CD4-positive, alpha-beta memory T cell (primary cell): ENCODE measurements around the gene FAM3A. TPM values are rescaled to one million over a fixed set of nuclear protein-coding genes. Genes with fewer than 3 reads are reported as not detected.

Experiments
- CTCF ChIA-PET: fragments of 350-600 bp; sonication (Branson Sonifier 250); formaldehyde crosslinking; loops from one replicate; lab custom pipeline; 2021; ENCODE audit warnings: inconsistent platforms; ENCODE audit not compliant: partially characterized antibody; lab: Charles Lee
- POLR2A ChIA-PET: fragments of 350-600 bp; sonication (Branson Sonifier 250); formaldehyde crosslinking; loops from one replicate; lab custom pipeline; 2021; ENCODE audit not compliant: partially characterized antibody; lab: Charles Lee
- DNase-seq, 5 donors: peaks; one replicate each; pipeline versions ENCODE4 v3.0.0 to v3.0.0-alpha.2; 2020 to 2022; ENCODE audit warnings: mixed read lengths in 1 of 5
- H3K27ac ChIP-seq: one replicate; pipeline ENCODE4 v1.7.0; 2013; ENCODE audit warnings: low read depth, low read length
- H3K27me3 ChIP-seq: 2 replicates; pipeline ENCODE4 v1.7.0; 2013; ENCODE audit warnings: mild to moderate bottlenecking, low read length, moderate library complexity; ENCODE audit not compliant: insufficient read depth
- H3K36me3 ChIP-seq: 2 replicates; pipeline ENCODE4 v1.7.0; 2013; ENCODE audit warnings: mild to moderate bottlenecking, low read length, moderate library complexity; ENCODE audit not compliant: insufficient read depth
- H3K4me1 ChIP-seq: 2 replicates; pipeline ENCODE4 v1.7.0; 2013; ENCODE audit warnings: mild to moderate bottlenecking, low read length, moderate library complexity; ENCODE audit not compliant: insufficient read depth
- H3K4me3 ChIP-seq, 2 donors: one replicate each; pipeline ENCODE4 v1.7.0; 2013; ENCODE audit warnings: low read length in 2 of 2, mild to moderate bottlenecking in 1 of 2
- H3K9me3 ChIP-seq, 2 donors: one replicate each; pipeline ENCODE4 v1.7.0; 2013; ENCODE audit warnings: low read length in 2 of 2, control low read depth in 1 of 2; ENCODE audit not compliant: control insufficient read depth in 1 of 2
- H3K27ac Mint-ChIP-seq, 7 donors: one replicate each; pipeline ENCODE4 v1.8.0; 2020 to 2021; ENCODE audit warnings: mixed read lengths in 7 of 7, mild to moderate bottlenecking in 6 of 7, inconsistent platforms in 3 of 7, moderate library complexity in 3 of 7
- H3K27me3 Mint-ChIP-seq, 2 donors: one replicate each; pipeline ENCODE4 v1.8.0; 2020 to 2021; ENCODE audit warnings: mixed read lengths in 2 of 2
- H3K36me3 Mint-ChIP-seq, 2 donors: one replicate each; pipeline ENCODE4 v1.8.0; 2020 to 2021; ENCODE audit warnings: mixed read lengths in 2 of 2, inconsistent platforms in 1 of 2, mild to moderate bottlenecking in 1 of 2
- H3K4me1 Mint-ChIP-seq, 4 donors: one replicate each; pipeline ENCODE4 v1.8.0; 2020 to 2021; ENCODE audit warnings: mixed read lengths in 4 of 4, mild to moderate bottlenecking in 1 of 4
- H3K4me3 Mint-ChIP-seq, 8 donors: one replicate each; pipeline ENCODE4 v1.8.0; 2020 to 2021; ENCODE audit warnings: mixed read lengths in 8 of 8, mild to moderate bottlenecking in 7 of 8, moderate library complexity in 6 of 8, inconsistent platforms in 3 of 8
- H3K9me3 Mint-ChIP-seq, 8 donors: one replicate each; pipeline ENCODE4 v1.8.0; 2020 to 2021; ENCODE audit warnings: mixed read lengths in 8 of 8, mild to moderate bottlenecking in 5 of 8, inconsistent platforms in 3 of 8, moderate library complexity in 1 of 8
- intact Hi-C: fragments of 100-400 bp; cut with micrococcal nuclease; formaldehyde crosslinking; loops from one replicate; pipeline ENCODE4 v1.15.1; 2023
- polyA plus RNA-seq, 2 donors: library from polyadenylated mRNA; unstranded; fragments of 300-500 nt; fragmentation: Illumina TruSeq; gene quantifications; one replicate each; pipeline ENCODE4 v1.2.3, GENCODE V29; 2021
- total RNA-seq, 2 experiments: library from RNA; stranded (reverse); gene quantifications; one replicate each; pipeline ENCODE4 v1.2.3, GENCODE V29; 2021

The FAM3A gene
- total and polyA plus RNA-seq, 4 experiments from 2014 or later: 18.4 to 51.8 (median 35.6) TPM

DNA sequence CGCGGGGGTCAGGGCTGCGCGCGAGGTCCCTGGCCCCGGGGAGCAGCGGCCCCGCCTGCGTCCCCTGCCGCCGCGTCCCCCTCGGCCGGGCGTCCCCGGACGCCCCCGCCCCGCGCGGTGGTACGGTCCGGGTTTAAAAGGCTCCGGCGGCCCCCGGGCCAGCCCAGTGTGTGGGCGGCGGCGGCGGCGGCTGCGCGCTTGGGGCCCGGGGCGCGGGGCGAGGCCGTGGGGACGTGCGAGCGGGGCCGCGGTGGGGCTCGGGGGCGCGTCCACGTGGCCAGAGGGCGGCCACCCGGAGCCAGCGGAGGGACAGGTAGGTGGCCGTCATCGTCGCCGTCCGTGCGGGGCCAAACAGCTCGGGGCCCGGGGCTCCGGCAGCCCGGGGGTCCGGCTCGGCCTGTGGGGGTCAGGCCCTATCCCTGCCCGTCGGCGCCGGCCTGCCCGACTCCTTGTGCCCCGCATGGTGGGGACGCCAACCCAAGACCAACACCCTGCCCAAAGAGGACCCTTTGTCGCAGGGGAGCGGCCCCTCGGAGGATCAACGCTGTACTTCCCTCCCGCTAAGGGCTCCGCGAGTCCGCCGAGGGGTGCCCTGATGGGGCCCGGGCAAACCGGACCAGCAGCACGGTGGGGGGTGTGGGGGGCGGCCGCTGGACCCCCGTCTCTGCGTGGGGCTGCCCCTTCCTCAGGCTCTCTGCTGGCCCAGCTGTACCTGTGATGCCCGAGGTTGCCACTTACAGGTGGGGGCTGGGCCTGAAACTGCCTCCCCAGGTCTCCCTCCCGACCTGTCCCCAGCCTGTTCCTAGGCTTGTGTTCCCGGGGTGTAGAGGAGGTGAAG, 57.7 kb downstream of the FAM3A start, which contains the start of gene PLXNA3:
PLXNA3 (plus strand) TSS at position 166 of the 838 bp plus-strand sequence. CDS start 1,903 bp downstream, outside the sequence.
- CTCF ChIA-PET: interaction anchor here (1.4 kb wide), 1 partner anchor 59 kb away, joined by 4 read pairs; no protein-coding TSS in a partner anchor
- H3K4me3 ChIP-seq: peak within 1 kb of the TSS; percentile 17 to 55

DNA sequence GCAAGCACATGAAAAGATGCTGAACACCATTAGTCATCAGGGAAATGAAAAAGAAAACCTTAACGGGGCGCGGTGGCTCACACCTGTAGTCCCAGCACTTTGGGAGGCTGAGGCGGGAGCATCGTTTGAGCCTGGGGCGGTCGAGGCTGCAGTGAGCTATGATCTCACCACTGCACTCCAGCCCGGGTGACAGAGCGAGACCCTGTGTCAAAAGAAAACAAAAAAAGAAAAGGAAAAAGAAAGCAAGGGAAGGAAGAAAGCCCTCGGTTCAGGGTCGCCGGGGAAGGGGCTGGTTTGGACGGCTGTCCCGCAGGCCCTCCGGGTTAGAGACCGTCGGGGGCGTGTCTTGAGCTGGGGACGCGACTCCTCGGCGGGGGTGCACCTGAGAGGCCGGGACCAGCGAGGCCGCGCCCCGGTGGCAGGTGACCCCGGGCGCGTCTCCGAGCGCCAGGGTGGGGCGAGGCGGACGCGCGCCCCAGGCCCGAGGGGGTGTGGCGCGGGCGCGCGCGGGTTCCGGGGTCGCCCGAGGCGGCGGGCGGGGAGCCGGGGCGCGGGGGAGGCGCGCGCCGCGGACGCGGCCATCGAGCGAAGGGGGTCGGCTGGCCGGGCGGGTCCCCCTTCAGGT, 58.4 kb downstream of the FAM3A start:
- POLR2A ChIA-PET: interaction anchor here (1.3 to 4.5 kb wide), 11 partner anchors 11 to 531 kb away, joined by 3 to 42 read pairs (median 16); partner anchors contain the start of genes ATP6AP1, FAM3A, FAM50A and LAGE3
- intact Hi-C loops: loop anchor here (2.0 to 5.0 kb wide), 3 partner anchors 21 to 60 kb away; partner anchors contain the start of genes FAM3A, LAGE3 and SLC10A3
- Mint-ChIP-seq H3K27me3 (no peaks in the 10 kb centered on the region), H3K9me3 (peaks cover 0 to 7% (median 0%) of the 10 kb centered on the region in 8 donors), H3K4me3 (peak overlapping the region; percentile 89 to 97 (median 94)), H3K36me3 (peaks cover 0 to 14% of the 10 kb centered on the region in 2 donors), H3K4me1 (peaks cover 4 to 19% (median 5%) of the 10 kb centered on the region in 4 donors), H3K27ac (peak overlapping the region; percentile 69 to 97 (median 95))
- H3K36me3 ChIP-seq: no peaks in the 10 kb centered on the region
- peaks cover 9% of the 10 kb centered on the region for H3K4me1 ChIP-seq
- H3K4me3 ChIP-seq: peak overlapping the region in 1 of 2 donors; percentile 49
- no peaks in the 10 kb centered on the region for H3K9me3 ChIP-seq
- peak overlapping the region; percentile 40 for H3K27ac ChIP-seq
- peak; percentile 65 to 78 (median 72) for DNase-seq
- CTCF ChIA-PET: no interaction called here
- no peaks in the 10 kb centered on the region for H3K27me3 ChIP-seq

More for the DNA sequence above, 57.7 kb downstream of the FAM3A start, which contains the start of gene PLXNA3:
- POLR2A ChIA-PET: interaction anchor here (0.7 to 4.5 kb wide), 15 partner anchors 10 to 532 kb away, joined by 3 to 42 read pairs (median 11); partner anchors contain the start of genes ATP6AP1, FAM3A, FAM50A and LAGE3
- H3K36me3 Mint-ChIP-seq: peaks cover 0 to 20% of the 10 kb centered on the region in 2 donors
- peak within 1 kb of the TSS; percentile 89 to 97 (median 94) for H3K4me3 Mint-ChIP-seq
- peak within 1 kb of the TSS; percentile 55 for H3K27ac ChIP-seq
- no peaks in the 10 kb centered on the region for H3K9me3 ChIP-seq
- H3K27me3 ChIP-seq: no peaks in the 10 kb centered on the region
- H3K9me3 Mint-ChIP-seq: peaks cover 0 to 7% (median 0%) of the 10 kb centered on the region in 8 donors
- H3K4me1 Mint-ChIP-seq: peaks cover 4 to 19% (median 6%) of the 10 kb centered on the region in 4 donors
- H3K27me3 Mint-ChIP-seq: no peaks in the 10 kb centered on the region
- H3K27ac Mint-ChIP-seq: peak within 1 kb of the TSS; percentile 74 to 97 (median 95)
- H3K36me3 ChIP-seq: peaks cover 3% of the 10 kb centered on the region
- peak in 4 of 5 donors; percentile 70 to 79 (median 74) for DNase-seq
- peaks cover 9% of the 10 kb centered on the region for H3K4me1 ChIP-seq
- intact Hi-C loops: loop anchor here (5.0 kb wide), 1 partner anchor 59 kb away; the partner anchor contains the start of gene FAM3A

Other genes starting within 250 kb of the FAM3A start
- gene TEX28, start 221.1 kb downstream of the FAM3A start, total RNA-seq: not detected
- gene TEX28, start 221.1 kb downstream of the FAM3A start, polyA plus RNA-seq: not detected
- gene TKTL1, start 220.4 kb downstream of the FAM3A start, total RNA-seq: 1 to 10 TPM in 1 of 2 experiments, under 1 TPM in 1; 0.32 to 1.9 TPM
- 10 to 100 TPM; 19.3 to 44.1 TPM for gene TKTL1, start 220.4 kb downstream of the FAM3A start, polyA plus RNA-seq
- 100 to 1,000 TPM; 839 to 871 TPM for gene FLNA, start 141.6 kb downstream of the FAM3A start, total RNA-seq
- 100 to 1,000 TPM in 1 of 2 donors, 10 to 100 TPM in 1; 87.4 to 683 TPM for gene FLNA, start 141.6 kb downstream of the FAM3A start, polyA plus RNA-seq
- 10 to 100 TPM; 84.3 to 88.7 TPM for gene EMD, start 136.9 kb downstream of the FAM3A start, total RNA-seq
- 10 to 100 TPM; 30.3 to 38.2 TPM for gene EMD, start 136.9 kb downstream of the FAM3A start, polyA plus RNA-seq
- gene RPL10, start 117.9 kb downstream of the FAM3A start, total RNA-seq: 1,000 to 10,000 TPM; 5,157 to 5,386 TPM
- 1,000 to 10,000 TPM; 4,018 to 5,740 TPM for gene RPL10, start 117.9 kb downstream of the FAM3A start, polyA plus RNA-seq
- 10 to 100 TPM; 25.3 to 26.3 TPM for gene DNASE1L1, start 107.0 kb downstream of the FAM3A start, total RNA-seq
- gene DNASE1L1, start 107.0 kb downstream of the FAM3A start, polyA plus RNA-seq: 10 to 100 TPM; 14.0 to 16.2 TPM
- 100 to 1,000 TPM; 139 to 141 TPM for gene TAFAZZIN, start 104.7 kb downstream of the FAM3A start, total RNA-seq
- gene TAFAZZIN, start 104.7 kb downstream of the FAM3A start, polyA plus RNA-seq: 10 to 100 TPM; 47.3 to 48.2 TPM
- gene ATP6AP1, start 87.6 kb downstream of the FAM3A start, total RNA-seq: 10 to 100 TPM; 60.4 to 62.6 TPM
- 100 to 1,000 TPM; 114 to 149 TPM for gene ATP6AP1, start 87.6 kb downstream of the FAM3A start, polyA plus RNA-seq
- gene GDI1, start 79.1 kb downstream of the FAM3A start, total RNA-seq: 100 to 1,000 TPM; 212 to 220 TPM
- gene GDI1, start 79.1 kb downstream of the FAM3A start, polyA plus RNA-seq: 10 to 100 TPM; 48.2 to 63.9 TPM
- gene FAM50A, start 72.1 kb downstream of the FAM3A start, total RNA-seq: 10 to 100 TPM; 65.2 to 70.3 TPM
- gene FAM50A, start 72.1 kb downstream of the FAM3A start, polyA plus RNA-seq: 10 to 100 TPM; 35.6 to 68.1 TPM
- gene PLXNA3, start 58.0 kb downstream of the FAM3A start, total RNA-seq: 10 to 100 TPM; 78.8 to 90.3 TPM
- gene PLXNA3, start 58.0 kb downstream of the FAM3A start, polyA plus RNA-seq: 1 to 10 TPM in 1 of 2 donors, under 1 TPM in 1; 0.29 to 1.2 TPM
- 10 to 100 TPM; 18.5 to 19.3 TPM for gene LAGE3, start 37.0 kb downstream of the FAM3A start, total RNA-seq
- 10 to 100 TPM; 46.0 to 58.0 TPM for gene LAGE3, start 37.0 kb downstream of the FAM3A start, polyA plus RNA-seq
- 10 to 100 TPM; 33.2 to 41.3 TPM for gene UBL4A, start 29.6 kb downstream of the FAM3A start, total RNA-seq
- gene UBL4A, start 29.6 kb downstream of the FAM3A start, polyA plus RNA-seq: 10 to 100 TPM; 56.9 to 66.8 TPM
- 10 to 100 TPM; 22.5 to 23.7 TPM for gene SLC10A3, start 25.6 kb downstream of the FAM3A start, total RNA-seq
- gene SLC10A3, start 25.6 kb downstream of the FAM3A start, polyA plus RNA-seq: 10 to 100 TPM; 61.4 to 62.3 TPM
- 10 to 100 TPM; 45.4 to 46.0 TPM for gene G6PD, start 30.6 kb upstream of the FAM3A start, total RNA-seq
- gene G6PD, start 30.6 kb upstream of the FAM3A start, polyA plus RNA-seq: 1 to 10 TPM; 1.7 to 3.8 TPM
- 10 to 100 TPM; 44.4 to 44.7 TPM for gene IKBKG, start 31.4 kb upstream of the FAM3A start, total RNA-seq
- gene IKBKG, start 31.4 kb upstream of the FAM3A start, polyA plus RNA-seq: 10 to 100 TPM; 28.2 to 34.6 TPM
- gene CTAG1A, start 68.9 kb upstream of the FAM3A start, total RNA-seq: not detected
- gene CTAG1A, start 68.9 kb upstream of the FAM3A start, polyA plus RNA-seq: not detected
- not detected for gene CTAG1B, start 103.0 kb upstream of the FAM3A start, total RNA-seq
- not detected for gene CTAG1B, start 103.0 kb upstream of the FAM3A start, polyA plus RNA-seq
- not detected for gene CTAG2, start 137.3 kb upstream of the FAM3A start, total RNA-seq
- not detected for gene CTAG2, start 137.3 kb upstream of the FAM3A start, polyA plus RNA-seq
- 10 to 100 TPM; 14.9 to 15.6 TPM for gene GAB3, start 234.8 kb upstream of the FAM3A start, total RNA-seq
- 1 to 10 TPM; 3.2 to 5.6 TPM for gene GAB3, start 234.8 kb upstream of the FAM3A start, polyA plus RNA-seq
- gene DKC1, start 246.6 kb upstream of the FAM3A start, total RNA-seq: 10 to 100 TPM; 60.0 to 63.9 TPM
- 10 to 100 TPM; 30.4 to 41.4 TPM for gene DKC1, start 246.6 kb upstream of the FAM3A start, polyA plus RNA-seq